Neural progenitor cell (in vitro differentiated cells): ENCODE results near the gene TASP1.

Experiments used
- CTCF ChIP-seq: fragments of 200-600 bp; sonication (generic); IDR thresholded peaks from 2 replicates; pipeline ENCODE4 v1.5.1; 2017; ENCODE audit warnings: antibody characterized with exemption, mild to moderate bottlenecking
- EZH2 ChIP-seq: fragments of 200-600 bp; sonication (generic); IDR thresholded peaks from 2 replicates; pipeline ENCODE4 v1.6.1; 2017; ENCODE audit warnings: antibody characterized with exemption, mild to moderate bottlenecking, moderate library complexity

- TF ChIP-seq CTCF, result no peak
- TF ChIP-seq EZH2, result no peak
Measured at GRCh38 chr20:13587370-13587769, 51.4 kb downstream of the TASP1 start.
